HL-60 (cell line): ENCODE results near the gene PCNX2.

Experiments used
- DNase-seq, 2 experiments: peaks; one replicate each; pipeline ENCODE4 v3.0.0-alpha.2; 2010 to 2020; ENCODE audit warnings: low read depth in 1 of 2, low spot score in 1 of 2
- H3K27ac ChIP-seq: fragments of 250-450 bp; sonication (Bioruptor Pico); replicated peaks from 2 replicates; pipeline ENCODE4 v1.5.1; 2020; ENCODE audit warnings: mild to moderate bottlenecking, moderate library complexity
- H3K27me3 ChIP-seq: fragments of 250-450 bp; sonication (Bioruptor Pico); 2 replicates; pipeline ENCODE4 v1.5.1; 2021; ENCODE audit warnings: mild to moderate bottlenecking, moderate library complexity; ENCODE audit not compliant: insufficient read depth, poor library complexity, severe bottlenecking
- H3K4me3 ChIP-seq: replicated peaks from 2 replicates; pipeline ENCODE4 v1.5.1; 2011; ENCODE audit warnings: mild to moderate bottlenecking, control low read depth, low read length; ENCODE audit not compliant: insufficient read depth
- CTCF ChIP-seq: IDR thresholded peaks from one replicate; pipeline ENCODE4 v1.5.1; 2011; ENCODE audit warnings: low read length, control low read depth, inconsistent platforms; ENCODE audit not compliant: insufficient read depth
- GABPA ChIP-seq: IDR thresholded peaks from 2 replicates; pipeline ENCODE4 v1.6.1; 2012; ENCODE audit warnings: low read depth
- POLR2AphosphoS5 ChIP-seq: IDR thresholded peaks from 2 replicates; pipeline ENCODE4 v1.6.1; 2012; ENCODE audit warnings: low read depth
- REST ChIP-seq: IDR thresholded peaks from 2 replicates; pipeline ENCODE4 v1.6.1; 2012; ENCODE audit warnings: low read depth; ENCODE audit not compliant: insufficient replicate concordance
- SPI1 ChIP-seq: IDR thresholded peaks from 2 replicates; pipeline ENCODE4 v1.6.1; 2012; ENCODE audit warnings: low read depth, mild to moderate bottlenecking, borderline replicate concordance

PCNX2 gene

GRCh38 chr1:233040494-233040893 is 255.0 kb downstream of the PCNX2 start:
- TF ChIP-seq POLR2AphosphoS5 = no peak
- TF ChIP-seq CTCF = no peak
- no peak for TF ChIP-seq SPI1
- TF ChIP-seq REST = no peak
- TF ChIP-seq GABPA = no peak
- H3K27ac ChIP-seq = no peak overlapping the region
- H3K4me3 ChIP-seq = no peak overlapping the region
- H3K27me3 ChIP-seq = no peaks in the 10 kb centered on the region
- DNase-seq = no peak

- TF ChIP-seq CTCF (no peak), SPI1 (no peak), REST (no peak), POLR2AphosphoS5 (no peak), GABPA (no peak)
- H3K27ac ChIP-seq = no peak overlapping the region
- DNase-seq = no peak
These were observed 256.9 kb downstream of the PCNX2 start for GRCh38 chr1:233038581-233038980.

GRCh38 chr1:233037843-233038242 is 257.7 kb downstream of the PCNX2 start:
- no peaks in the 10 kb centered on the region for H3K27me3 ChIP-seq

More at GRCh38 chr1:233038581-233038980, 256.9 kb downstream of the PCNX2 start:
- Histone ChIP-seq H3K4me3 (no peak overlapping the region), H3K27me3 (no peaks in the 10 kb centered on the region)

More at GRCh38 chr1:233037843-233038242, 257.7 kb downstream of the PCNX2 start:
- Histone ChIP-seq H3K4me3 (no peak overlapping the region), H3K27ac (no peak overlapping the region)
- TF ChIP-seq GABPA (no peak), SPI1 (no peak), REST (no peak), POLR2AphosphoS5 (no peak), CTCF (no peak)
- no peak for DNase-seq
